Hepatic stellate cell (primary cell): Measurements from ENCODE around the gene TBXAS1.

Experiments used
- DNase-seq: peaks from one replicate; pipeline ENCODE4 v3.0.0; 2011; ENCODE audit warnings: low spot score

TBXAS1 gene

DNA sequence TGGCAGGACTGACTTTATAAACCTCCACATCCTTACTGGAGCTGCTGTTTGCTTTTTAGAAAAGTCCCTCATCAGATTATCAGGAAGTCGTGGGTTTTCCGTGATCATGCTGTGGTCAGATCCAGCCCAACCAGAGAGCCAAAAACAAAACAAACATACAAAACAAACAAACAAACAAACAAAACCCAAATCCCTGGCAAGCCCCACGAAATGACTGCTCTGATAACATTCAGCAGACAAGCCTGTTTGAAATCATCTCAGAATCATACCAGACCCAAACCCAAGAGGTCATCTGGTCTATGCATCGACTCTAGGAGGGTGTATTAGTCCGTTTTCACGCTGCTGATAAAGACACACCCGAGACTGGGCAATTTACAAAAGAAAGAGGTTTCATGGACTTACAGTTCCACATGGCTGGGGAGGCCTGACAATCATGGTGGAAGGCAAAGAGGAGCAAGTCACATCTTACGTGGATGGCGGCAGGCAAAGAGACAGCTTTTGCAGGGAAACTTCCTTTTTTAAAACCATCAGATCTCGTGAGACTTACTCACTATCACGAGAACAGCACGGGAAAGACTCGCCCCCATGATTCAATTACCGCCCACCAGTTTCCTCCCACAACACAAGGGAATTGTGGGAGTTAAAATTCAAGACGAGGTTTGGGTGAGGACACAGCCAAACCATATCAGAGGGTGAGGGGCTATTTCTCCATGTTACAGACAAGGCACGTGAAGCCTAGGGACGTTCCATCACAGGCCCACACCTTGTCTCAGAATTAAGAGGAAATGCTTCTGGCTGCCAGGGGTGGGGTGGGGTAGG is 148.0 kb downstream of the TBXAS1 start:
- DNase-seq = no peak

DNA sequence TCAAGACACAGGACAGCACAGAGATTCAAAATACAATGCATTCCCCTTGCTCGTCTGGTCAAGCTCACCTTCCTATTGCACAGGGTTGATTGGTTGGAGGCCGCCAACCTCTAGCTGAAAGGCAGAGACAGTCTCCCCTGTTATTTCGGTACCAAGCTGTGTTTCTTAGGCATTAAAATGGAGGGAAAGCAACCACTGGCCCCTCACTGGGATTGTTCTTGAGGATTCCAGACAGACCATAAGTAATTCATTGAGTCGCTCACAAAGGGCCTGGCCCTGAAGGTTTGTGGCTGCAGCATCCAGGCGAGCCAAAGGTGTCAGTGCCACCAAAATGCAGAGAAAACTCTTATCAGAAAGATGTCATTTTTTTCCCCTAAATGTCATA is 152.4 kb downstream of the TBXAS1 start:
- no peak for DNase-seq

DNA sequence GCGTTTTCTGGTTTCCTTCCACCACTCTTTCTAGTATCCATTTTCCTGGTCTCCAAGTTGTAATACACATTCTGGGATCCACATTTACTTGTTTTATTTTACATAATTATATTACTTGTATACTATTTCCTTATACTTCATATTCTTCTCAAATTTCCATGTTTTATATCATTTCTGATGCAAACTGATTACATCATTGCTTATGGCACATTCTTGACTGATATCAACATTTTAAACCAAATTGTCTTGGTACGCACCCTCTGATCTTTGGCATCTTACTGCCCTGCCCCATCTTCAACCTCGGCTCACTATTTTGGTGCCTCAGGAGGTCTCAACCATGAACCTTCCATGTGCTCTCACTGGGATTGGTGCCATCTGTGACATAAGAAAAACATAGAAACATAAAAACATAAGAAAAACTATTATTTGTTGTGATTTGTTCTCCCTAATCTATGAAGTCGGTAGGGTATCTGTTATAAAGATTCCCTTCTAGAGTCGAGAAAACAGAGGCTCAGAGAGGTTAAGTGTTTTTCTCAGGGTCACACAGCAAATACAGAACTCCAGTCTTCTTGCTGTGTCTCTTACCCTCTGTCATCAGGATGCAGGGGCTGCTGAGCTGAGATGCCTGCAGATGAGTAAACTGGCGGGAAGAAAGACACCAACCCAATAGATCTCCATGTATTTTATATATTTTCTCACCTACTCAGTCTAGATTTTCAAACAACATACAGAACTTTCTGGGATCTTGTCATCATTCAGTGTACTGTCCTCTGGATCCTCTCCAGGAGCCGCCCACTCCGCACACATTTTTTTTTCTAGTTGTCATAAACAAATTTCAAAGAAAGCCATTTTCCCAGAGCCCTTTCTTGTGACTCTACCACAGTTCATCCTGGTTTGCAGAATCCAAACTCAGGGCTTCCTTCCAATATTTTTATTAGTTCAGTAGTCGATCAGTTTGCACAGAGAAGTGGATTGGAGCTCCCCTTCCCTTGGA is 154.2 kb downstream of the TBXAS1 start:
- no peak for DNase-seq

DNA sequence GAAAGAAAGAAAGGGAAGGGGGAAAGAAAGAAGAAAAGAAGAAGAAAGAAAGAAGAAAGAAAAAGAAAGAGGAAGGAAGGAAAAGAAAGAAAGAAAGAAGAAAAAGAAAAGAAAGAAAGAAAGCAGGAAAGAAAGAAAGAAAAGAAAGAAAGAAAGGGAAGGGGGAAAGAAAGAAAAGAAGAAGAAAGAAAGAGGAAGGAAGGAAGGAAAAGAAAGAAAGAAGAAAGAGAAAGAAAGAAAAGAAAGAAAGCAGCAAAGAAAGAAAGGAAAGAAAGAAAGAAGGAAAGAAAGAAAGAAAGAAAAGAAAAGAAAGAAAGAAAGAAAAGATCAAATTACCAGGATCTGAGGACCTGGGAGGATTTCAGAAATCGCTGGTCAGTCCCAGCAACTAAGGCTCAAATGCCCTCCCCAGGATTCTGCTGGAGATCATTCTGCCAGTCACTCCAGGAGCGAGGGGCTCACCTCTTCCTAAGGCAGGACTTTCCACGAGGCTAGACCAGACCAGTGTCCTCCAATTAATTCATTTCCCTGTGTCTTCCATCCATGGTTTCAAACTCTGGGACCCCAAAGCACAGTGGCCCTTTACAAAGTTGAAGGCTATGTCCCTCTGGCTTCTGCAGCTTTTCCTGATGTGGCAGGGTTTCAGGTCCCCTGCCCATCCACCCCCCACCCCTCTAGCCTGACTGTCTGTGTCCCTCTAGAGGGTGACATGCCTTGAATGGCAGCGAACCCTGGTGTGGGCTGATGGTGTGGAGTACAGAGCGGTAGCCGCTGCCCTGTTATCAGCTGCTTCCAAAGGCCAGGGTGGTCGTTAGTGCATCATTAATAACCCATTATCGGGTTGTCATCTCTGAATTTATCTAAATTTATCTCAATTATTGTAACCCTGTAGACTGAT is 155.8 kb downstream of the TBXAS1 start:
- DNase-seq = no peak

DNA sequence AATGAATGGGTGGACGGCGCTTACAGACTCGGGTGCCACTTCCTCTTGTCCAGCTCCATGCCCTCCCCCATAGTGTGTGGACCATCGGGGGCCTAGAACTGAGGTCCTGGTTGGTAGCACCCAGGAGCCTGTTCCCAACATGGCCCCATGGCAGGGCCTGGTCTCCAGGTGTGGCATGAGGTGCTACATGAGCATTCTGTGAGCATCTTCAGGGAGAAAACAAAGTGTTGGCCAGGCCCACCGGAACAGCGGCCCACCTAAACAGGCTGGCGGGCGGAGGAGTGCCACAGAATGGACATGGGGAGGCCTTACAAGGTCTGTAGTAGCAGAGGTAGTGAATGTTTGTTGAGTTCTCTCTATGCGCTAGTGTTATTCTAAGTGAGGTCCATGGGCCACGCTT is 156.7 kb downstream of the TBXAS1 start:
- no peak for DNase-seq

- no peak for DNase-seq
Measured at GRCh38 chr7:139987691-139988516, 158.8 kb downstream of the TBXAS1 start.

- DNase-seq = no peak
Measured at GRCh38 chr7:139989366-139990141, 160.5 kb downstream of the TBXAS1 start.

DNA sequence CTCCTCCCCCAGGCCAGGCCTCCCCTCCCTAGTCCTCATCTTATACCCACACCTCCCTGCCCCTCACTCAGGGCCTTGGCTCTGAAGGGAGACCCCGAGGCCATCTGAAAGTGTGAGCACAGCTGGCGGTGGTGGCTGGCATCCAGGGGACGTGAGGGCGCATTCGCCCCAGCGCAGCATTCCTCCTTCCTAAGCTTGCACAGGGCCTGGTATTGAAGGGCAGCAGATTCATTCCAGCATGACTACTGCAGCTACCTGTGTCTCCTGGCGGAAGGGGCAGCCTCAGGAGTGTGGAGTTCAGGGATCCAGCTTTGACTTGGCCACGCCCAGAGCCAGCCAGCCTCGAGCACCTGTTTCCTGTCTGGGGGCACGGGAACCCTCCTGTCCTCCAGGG is 161.1 kb downstream of the TBXAS1 start:
- no peak for DNase-seq

- no peak for DNase-seq
Measured at GRCh38 chr7:139990571-139991268, 161.7 kb downstream of the TBXAS1 start.

DNA sequence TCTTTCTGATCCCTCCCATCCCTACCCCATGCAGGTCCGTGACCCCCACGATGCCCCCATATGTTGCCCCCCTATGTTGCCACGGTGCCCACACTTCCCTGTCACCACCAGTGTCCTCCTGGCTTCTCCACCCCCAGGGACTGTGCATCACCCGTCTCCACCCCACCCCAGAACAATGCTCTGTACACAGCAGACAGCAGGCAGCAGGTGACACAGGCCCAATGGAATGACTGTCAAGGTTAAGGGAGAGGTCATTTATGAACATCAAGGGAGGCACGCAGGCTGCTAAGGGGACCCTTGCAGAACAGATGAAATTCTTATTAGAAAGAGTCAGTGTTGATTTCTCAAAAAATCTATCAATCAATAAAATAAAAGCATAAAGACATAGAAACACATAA is 162.2 kb downstream of the TBXAS1 start:
- no peak for DNase-seq

- DNase-seq = no peak
Measured at GRCh38 chr7:139991911-139992310, 162.8 kb downstream of the TBXAS1 start.

GRCh38 chr7:139992353-139993044 is 163.4 kb downstream of the TBXAS1 start:
- no peak for DNase-seq

DNA sequence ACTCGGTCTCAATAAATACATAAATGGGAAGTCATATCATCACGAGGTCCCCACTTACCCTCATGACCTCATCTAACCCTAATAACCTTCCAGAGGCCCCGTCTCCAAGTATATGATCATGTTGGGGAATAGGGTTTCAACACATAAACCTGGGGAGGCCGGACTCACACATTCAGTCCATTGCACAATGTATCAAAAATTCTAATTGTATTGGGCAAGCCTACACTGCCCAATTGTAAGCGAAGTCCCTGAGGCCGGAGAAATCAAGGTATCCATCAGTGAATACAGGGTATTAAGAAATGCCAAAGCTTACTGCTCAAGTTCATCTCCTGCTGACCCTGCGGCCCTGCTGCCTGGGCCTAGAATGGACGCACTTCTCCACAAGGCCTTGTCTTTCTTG is 164.1 kb downstream of the TBXAS1 start:
- DNase-seq = no peak

DNA sequence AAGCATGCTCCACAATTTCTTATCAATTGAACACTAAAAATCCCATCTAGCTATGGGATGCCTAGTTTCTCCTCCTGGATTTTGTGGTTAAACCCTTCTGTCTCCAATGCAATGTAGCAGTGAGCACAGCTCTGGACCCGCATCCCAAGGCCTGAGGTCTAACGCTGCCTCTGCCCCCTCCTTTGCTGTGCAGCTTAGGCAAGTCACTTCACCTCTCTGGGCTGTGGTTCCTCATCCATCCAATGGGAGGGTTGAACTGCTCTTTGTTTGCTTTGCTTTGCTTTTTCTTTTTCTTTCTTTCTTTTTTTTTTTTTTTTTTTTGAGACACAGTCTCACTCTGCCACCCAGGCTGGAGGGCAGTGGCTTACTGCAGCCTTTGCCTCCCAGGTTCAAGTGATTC is 164.5 kb downstream of the TBXAS1 start:
- no peak for DNase-seq

DNA sequence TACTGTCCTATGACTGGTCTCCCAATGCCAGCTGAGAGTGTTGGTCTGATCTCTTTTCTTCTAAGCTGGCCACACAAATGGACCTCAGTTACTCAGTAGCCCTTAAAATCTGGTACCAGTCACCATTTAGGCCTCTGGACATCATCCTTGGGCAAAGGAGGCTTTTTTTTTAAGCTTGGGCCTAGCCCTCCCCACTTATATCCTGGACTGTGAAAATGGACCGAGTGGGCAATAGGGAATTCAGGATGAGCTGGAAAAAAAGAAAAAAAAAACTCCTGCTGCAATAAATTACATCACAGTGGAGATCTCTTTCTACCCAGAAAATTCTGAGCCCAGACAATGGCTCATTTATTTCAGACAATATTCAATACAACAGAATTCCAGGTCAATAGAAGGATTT is 165.3 kb downstream of the TBXAS1 start:
- DNase-seq = no peak

- DNase-seq = no peak
Measured at GRCh38 chr7:139995017-139995915, 166.2 kb downstream of the TBXAS1 start.

GRCh38 chr7:139998572-139998971 is 169.5 kb downstream of the TBXAS1 start:
- DNase-seq = no peak

DNA sequence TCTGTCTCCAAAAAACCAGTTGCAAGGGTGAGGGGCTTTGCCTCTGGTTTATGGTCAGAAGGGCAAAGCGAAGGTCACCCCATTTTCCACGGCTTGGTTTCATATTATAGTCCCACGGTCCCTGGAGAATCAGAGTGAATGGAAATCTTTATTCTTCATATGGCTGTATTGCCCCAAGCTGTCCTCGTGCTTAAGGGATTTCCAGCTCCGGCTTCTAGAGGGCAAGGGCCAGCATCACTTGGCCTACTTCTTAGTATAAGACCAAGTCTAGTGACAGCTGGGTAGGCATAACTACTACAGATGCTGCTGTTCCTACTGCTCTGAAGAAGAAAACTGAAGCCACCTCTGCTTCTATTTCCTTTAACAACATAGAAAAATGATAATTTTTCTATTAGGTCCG is 170.5 kb downstream of the TBXAS1 start:
- DNase-seq = no peak
